Lung (tissue), 12 donors: Measurements from ENCODE around the gene ALK. TPM values are rescaled to one million over a fixed set of nuclear protein-coding genes. Genes with fewer than 3 reads are reported as not detected.

Experiments used
- ATAC-seq: fragments of 200-7000 bp; cut with Tn5 transposase; one replicate; pipeline ENCODE4 v1.9.1; 2020; ENCODE audit warnings: moderate number of reproducible peaks; ENCODE audit not compliant: insufficient read depth, low FRiP score
- DNase-seq, 3 donors: peaks; one replicate each; pipeline ENCODE4 v3.0.0-alpha.2; 2013 to 2017
- H3K27ac ChIP-seq, 2 donors: one replicate each; pipeline ENCODE4 v1.5.1; 2013; ENCODE audit warnings: mild to moderate bottlenecking in 2 of 2, moderate library complexity in 2 of 2, control low read depth in 1 of 2, inconsistent platforms in 1 of 2, low read depth in 1 of 2, low read length in 1 of 2
- H3K27me3 ChIP-seq, 3 donors: one replicate each; pipeline ENCODE4 v1.5.1; 2013; ENCODE audit warnings: low read length in 2 of 3; ENCODE audit not compliant: control insufficient read depth in 3 of 3, insufficient read depth in 3 of 3
- H3K36me3 ChIP-seq, 4 donors: one replicate each; pipeline ENCODE4 v1.5.1; 2013; ENCODE audit warnings: low read length in 4 of 4, mild to moderate bottlenecking in 1 of 4, moderate library complexity in 1 of 4; ENCODE audit not compliant: control insufficient read depth in 4 of 4, insufficient read depth in 4 of 4
- H3K4me1 ChIP-seq, 5 donors: one replicate each; pipeline ENCODE4 v1.5.1; 2013; ENCODE audit warnings: low read length in 5 of 5, mild to moderate bottlenecking in 2 of 5, moderate library complexity in 1 of 5; ENCODE audit not compliant: control insufficient read depth in 5 of 5, insufficient read depth in 5 of 5
- H3K4me3 ChIP-seq: one replicate; pipeline ENCODE4 v1.5.1; 2013; ENCODE audit warnings: mild to moderate bottlenecking, control low read depth, moderate library complexity
- H3K9ac ChIP-seq, 2 donors: one replicate each; pipeline ENCODE4 v1.5.1; 2013; ENCODE audit warnings: low read length in 2 of 2, control low read depth in 1 of 2; ENCODE audit not compliant: insufficient read depth in 1 of 2
- H3K9me3 ChIP-seq, 4 donors: one replicate each; pipeline ENCODE4 v1.5.1; 2013; ENCODE audit warnings: low read length in 3 of 4, mild to moderate bottlenecking in 1 of 4, moderate library complexity in 1 of 4; ENCODE audit not compliant: control insufficient read depth in 4 of 4, insufficient read depth in 3 of 4
- WGBS, 2 donors: extraction: QIAGEN DNeasy Blood & Tissue Kit; methylation state at CpG; one replicate each; pipeline ENCODE4 v1.1.7; 2013; 5-methylcytosine and 5-hydroxymethylcytosine counted together
- polyA plus RNA-seq, 2 donors: library from polyadenylated mRNA; stranded (reverse); fragments of 200-250 nt; gene quantifications; one replicate each; pipeline ENCODE4 v1.2.1, GENCODE V29; 2013
- total RNA-seq, 2 donors: library from RNA; depleted of rRNA in 1 of 2; stranded (reverse); fragments of >200 nt in 1 of 2; gene quantifications; one replicate each; pipeline ENCODE4 v1.2.1, GENCODE V29; 2014 to 2021
- TF ChIP-seq, protein P1 (sequence below): IDR thresholded peaks from 2 replicates; pipeline ENCODE4 v1.5.1; 2012; ENCODE audit warnings: mild to moderate bottlenecking; ENCODE audit errors: control extremely low read depth, extremely low read depth
- donor health status: control.
- donor health status: control.
- donor health status: Bipolar disorder and iron deficiency.
- donor health status: healthy.
- donor health status: DM: yes; HTN: yes; CAD: no.

ALK gene
- total and polyA plus RNA-seq, 4 donors, result 0.09 to 0.25 (median 0.10) TPM; not detected in 1

- 30 to 57% methylated on average over 4 of the region's 4 CpGs for WGBS, 2 donors
- TF ChIP-seq, protein P1, sequence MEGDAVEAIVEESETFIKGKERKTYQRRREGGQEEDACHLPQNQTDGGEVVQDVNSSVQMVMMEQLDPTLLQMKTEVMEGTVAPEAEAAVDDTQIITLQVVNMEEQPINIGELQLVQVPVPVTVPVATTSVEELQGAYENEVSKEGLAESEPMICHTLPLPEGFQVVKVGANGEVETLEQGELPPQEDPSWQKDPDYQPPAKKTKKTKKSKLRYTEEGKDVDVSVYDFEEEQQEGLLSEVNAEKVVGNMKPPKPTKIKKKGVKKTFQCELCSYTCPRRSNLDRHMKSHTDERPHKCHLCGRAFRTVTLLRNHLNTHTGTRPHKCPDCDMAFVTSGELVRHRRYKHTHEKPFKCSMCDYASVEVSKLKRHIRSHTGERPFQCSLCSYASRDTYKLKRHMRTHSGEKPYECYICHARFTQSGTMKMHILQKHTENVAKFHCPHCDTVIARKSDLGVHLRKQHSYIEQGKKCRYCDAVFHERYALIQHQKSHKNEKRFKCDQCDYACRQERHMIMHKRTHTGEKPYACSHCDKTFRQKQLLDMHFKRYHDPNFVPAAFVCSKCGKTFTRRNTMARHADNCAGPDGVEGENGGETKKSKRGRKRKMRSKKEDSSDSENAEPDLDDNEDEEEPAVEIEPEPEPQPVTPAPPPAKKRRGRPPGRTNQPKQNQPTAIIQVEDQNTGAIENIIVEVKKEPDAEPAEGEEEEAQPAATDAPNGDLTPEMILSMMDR, result no peak
- DNase-seq, result no peak
These were observed 425.8 kb downstream of the ALK start for GRCh38 chr2:29495536-29496060.

DNA sequence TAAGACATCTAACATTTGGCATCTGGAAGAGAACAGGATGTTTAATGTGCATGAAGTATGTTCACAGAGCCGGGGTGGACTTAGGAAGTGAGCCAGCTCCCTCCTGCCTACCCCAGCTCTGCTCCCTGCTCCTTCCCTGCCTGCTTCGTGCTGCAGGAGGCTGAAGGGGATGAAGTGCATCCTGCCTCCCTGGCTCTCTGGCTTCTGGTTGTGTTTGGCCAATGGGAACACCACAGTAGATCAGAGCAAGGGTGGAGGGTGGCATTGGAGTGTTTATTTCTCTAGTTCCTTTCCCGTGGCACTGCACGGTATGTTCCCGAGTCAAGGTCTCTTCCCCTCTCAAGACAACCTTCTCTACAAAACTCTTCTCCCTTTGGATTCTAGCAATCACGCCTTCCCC is 426.3 kb downstream of the ALK start:
- TF ChIP-seq, protein P1, result no peak
- WGBS, 2 donors, result 42 to 50% methylated on average over 6 of the region's 6 CpGs
- H3K27ac ChIP-seq, result no peak overlapping the region
- H3K4me3 ChIP-seq, result no peak overlapping the region
- peaks cover 0 to 3% (median 0%) of the 10 kb centered on the region in 4 donors for H3K9me3 ChIP-seq
- no peaks in the 10 kb centered on the region for H3K4me1 ChIP-seq
- no peaks in the 10 kb centered on the region for H3K36me3 ChIP-seq
- H3K27me3 ChIP-seq, result no peaks in the 10 kb centered on the region
- DNase-seq, result peak in 1 of 3 donors; percentile 10
- no peak for ATAC-seq
- no peak overlapping the region for H3K9ac ChIP-seq

More at GRCh38 chr2:29495536-29496060, 425.8 kb downstream of the ALK start:
- Histone ChIP-seq H3K4me1 (no peaks in the 10 kb centered on the region), H3K36me3 (no peaks in the 10 kb centered on the region), H3K27me3 (no peaks in the 10 kb centered on the region), H3K4me3 (no peak overlapping the region), H3K9ac (no peak overlapping the region), H3K9me3 (peaks cover 0 to 4% (median 0%) of the 10 kb centered on the region in 4 donors), H3K27ac (no peak overlapping the region)
- no peak for ATAC-seq

DNA sequence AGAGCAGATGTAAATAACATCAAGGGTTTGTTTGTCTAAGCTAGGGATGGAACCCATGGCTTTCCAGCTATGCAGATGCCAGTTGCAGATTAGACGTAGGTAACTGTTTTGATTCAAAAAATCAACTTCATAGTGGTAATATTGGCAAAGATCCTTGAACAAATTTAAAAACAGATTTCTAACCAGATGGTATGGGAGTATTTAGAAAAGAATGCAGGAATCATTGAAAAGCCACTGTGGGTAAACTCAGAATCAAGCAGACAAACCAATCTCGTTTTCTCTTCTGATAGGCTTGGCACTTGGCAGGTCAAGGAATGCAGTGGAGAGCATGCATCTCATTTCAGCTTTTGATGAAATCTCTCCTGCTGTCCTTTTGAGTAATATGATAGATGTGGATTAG is 428.7 kb downstream of the ALK start:
- WGBS, 2 donors, result 44 to 89% methylated on average over 2 of the region's 2 CpGs
- H3K9ac ChIP-seq, result no peak overlapping the region
- no peak for ATAC-seq
- TF ChIP-seq, protein P1, result no peak
- no peak overlapping the region for H3K27ac ChIP-seq
- no peaks in the 10 kb centered on the region for H3K36me3 ChIP-seq
- DNase-seq, result no peak
- no peak overlapping the region for H3K4me3 ChIP-seq
- no peaks in the 10 kb centered on the region for H3K27me3 ChIP-seq
- peaks cover 0 to 3% (median 0%) of the 10 kb centered on the region in 4 donors for H3K9me3 ChIP-seq
- H3K4me1 ChIP-seq, result no peaks in the 10 kb centered on the region

GRCh38 chr2:29490045-29490444 is 431.3 kb downstream of the ALK start:
- H3K9me3 ChIP-seq, result peaks cover 0 to 3% (median 0%) of the 10 kb centered on the region in 4 donors
- DNase-seq (no peak), ATAC-seq (no peak)
- H3K27me3 ChIP-seq, result no peaks in the 10 kb centered on the region
- no peak overlapping the region for H3K27ac ChIP-seq
- H3K4me3 ChIP-seq, result no peak overlapping the region
- H3K36me3 ChIP-seq, result no peaks in the 10 kb centered on the region
- no peaks in the 10 kb centered on the region for H3K4me1 ChIP-seq
- 81 to 90% methylated on average over 6 of the region's 6 CpGs for WGBS, 2 donors
- H3K9ac ChIP-seq, result no peak overlapping the region
- TF ChIP-seq, protein P1, result no peak
